IPS-11a (cell line): ENCODE results near the gene KCNIP3.

ENCODE experiments used
- H3K4me3 ChIP-seq: one replicate; pipeline ENCODE4 v1.5.1; 2013; ENCODE audit warnings: low read depth, low read length, control low read depth

KCNIP3 gene

GRCh38 chr2:95312543-95313201, 15.5 kb downstream of the KCNIP3 start:
- no peak overlapping the region for H3K4me3 ChIP-seq

- H3K4me3 ChIP-seq: no peak overlapping the region
Measured at GRCh38 chr2:95313296-95314131, 16.4 kb downstream of the KCNIP3 start.

- H3K4me3 ChIP-seq: no peak overlapping the region
Measured at GRCh38 chr2:95314598-95314963, 17.4 kb downstream of the KCNIP3 start.

- no peak overlapping the region for H3K4me3 ChIP-seq
Measured at GRCh38 chr2:95314964-95315611, 17.9 kb downstream of the KCNIP3 start.

- H3K4me3 ChIP-seq: no peak overlapping the region
Measured at GRCh38 chr2:95315801-95316411, 18.8 kb downstream of the KCNIP3 start.

- H3K4me3 ChIP-seq: no peak overlapping the region
Measured at GRCh38 chr2:95316466-95317122, 19.4 kb downstream of the KCNIP3 start.

GRCh38 chr2:95317123-95317500, 20.0 kb downstream of the KCNIP3 start:
- H3K4me3 ChIP-seq: no peak overlapping the region

GRCh38 chr2:95317665-95318425, 20.7 kb downstream of the KCNIP3 start:
- H3K4me3 ChIP-seq: no peak overlapping the region

GRCh38 chr2:95318431-95319220, 21.5 kb downstream of the KCNIP3 start:
- H3K4me3 ChIP-seq: no peak overlapping the region

GRCh38 chr2:95319481-95320343, 22.6 kb downstream of the KCNIP3 start:
- H3K4me3 ChIP-seq: no peak overlapping the region

GRCh38 chr2:95320344-95320712, 23.2 kb downstream of the KCNIP3 start:
- no peak overlapping the region for H3K4me3 ChIP-seq

- H3K4me3 ChIP-seq: no peak overlapping the region
Measured at GRCh38 chr2:95320986-95321767, 24.0 kb downstream of the KCNIP3 start.

- H3K4me3 ChIP-seq: no peak overlapping the region
Measured at GRCh38 chr2:95323347-95324155, 26.4 kb downstream of the KCNIP3 start.

GRCh38 chr2:95325026-95325425, 27.9 kb downstream of the KCNIP3 start:
- H3K4me3 ChIP-seq: no peak overlapping the region

- H3K4me3 ChIP-seq: no peak overlapping the region
Measured at GRCh38 chr2:95325590-95326432, 28.7 kb downstream of the KCNIP3 start.
